GM18870 (cell line): ENCODE results near the gene TLR7.
A peak's percentile ranks its signal among the peaks of the same experiment; 100 is the strongest.

Experiments used
- ATAC-seq: cut with Tn5 transposase; IDR thresholded peaks from one replicate; pipeline ENCODE4 v1.9.1; 2021; ENCODE audit warnings: moderate library complexity; ENCODE audit not compliant: unreplicated experiment

The TLR7 gene

DNA sequence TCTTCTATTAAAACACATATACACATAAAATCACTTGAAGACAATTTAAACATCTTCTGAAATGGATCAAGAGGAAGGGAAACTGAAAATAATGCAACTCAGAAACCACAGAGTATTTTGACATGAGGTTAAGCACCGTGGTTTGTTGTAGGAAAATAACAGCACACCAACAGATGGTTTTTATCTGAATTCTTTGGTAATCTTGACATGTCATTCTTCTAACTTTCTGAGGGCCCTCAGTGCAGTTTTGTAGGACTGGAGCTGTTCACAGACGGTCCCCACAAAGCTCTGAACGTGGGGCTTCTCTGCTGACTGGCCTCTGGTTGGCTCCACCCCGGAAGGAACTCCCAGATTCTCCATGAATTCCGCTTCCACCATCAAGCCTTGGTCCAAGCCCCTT, 23.6 kb downstream of the TLR7 start:
- ATAC-seq: peak; percentile 73

DNA sequence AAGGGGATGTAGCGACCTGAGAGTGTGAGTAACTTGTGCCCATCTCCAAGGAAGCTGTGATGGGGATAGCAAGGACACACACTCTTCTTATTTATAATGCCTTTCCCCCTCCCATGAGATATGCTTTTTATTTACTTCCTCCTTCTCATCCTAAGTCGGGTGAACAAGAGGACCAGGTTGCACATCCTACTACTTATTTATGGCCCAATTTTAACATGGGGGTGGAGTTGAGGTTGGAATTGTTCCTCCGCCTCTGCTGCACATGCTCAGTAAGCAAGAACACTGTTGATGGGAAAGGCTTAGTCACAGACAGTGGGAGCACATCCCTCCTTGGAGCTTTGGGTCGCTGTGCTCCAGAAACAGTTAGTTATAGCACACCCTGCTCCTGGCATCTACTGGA, 24.3 kb downstream of the TLR7 start:
- no peak for ATAC-seq

DNA sequence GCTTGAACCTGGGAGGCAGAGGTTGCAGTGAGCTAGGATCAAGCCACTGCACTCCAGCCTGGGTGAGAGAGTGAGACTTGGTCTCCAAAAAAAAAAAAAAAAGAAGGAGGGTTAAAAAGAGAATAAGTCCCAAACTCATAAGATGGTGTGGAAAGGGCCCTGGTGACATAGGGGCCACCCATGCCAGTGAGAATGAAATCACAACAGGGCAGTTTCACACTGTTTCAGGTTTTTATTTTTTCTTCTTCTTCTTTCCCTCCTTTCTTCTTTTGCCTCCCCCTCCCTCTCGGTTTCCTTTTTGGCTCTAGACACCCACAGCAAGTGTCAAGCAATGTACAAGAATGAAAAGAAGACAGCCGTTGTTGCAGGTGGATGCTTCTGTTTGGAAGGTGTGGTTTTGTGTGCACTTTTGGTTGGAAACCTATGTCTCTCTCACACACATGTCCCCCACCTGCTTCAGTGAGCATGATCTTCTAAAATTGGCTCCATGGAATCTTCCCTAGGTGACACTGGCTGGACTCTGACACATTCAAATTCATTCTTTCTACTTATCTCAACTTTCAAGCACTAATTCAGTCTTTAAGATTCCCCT, 25.1 kb downstream of the TLR7 start:
- ATAC-seq: peak; percentile 47

DNA sequence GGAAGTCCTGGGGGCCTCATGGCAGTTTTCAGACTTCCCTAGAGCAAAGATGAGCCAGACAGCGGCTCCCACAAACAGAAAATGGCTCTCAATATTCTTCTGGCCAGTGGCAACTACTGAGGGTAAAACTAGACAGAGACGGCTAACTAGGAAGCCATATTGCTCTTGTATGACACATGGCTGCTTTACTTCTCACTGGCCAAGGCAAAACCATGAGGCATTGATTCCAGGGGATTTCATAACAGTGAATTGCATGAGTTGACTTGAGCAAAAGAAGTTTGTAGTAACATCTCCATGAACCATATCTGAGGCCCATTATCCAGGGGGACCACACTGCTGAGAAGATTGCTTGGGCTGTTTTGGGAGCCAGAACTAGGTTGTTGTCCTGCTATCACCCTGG, 25.8 kb downstream of the TLR7 start:
- no peak for ATAC-seq

DNA sequence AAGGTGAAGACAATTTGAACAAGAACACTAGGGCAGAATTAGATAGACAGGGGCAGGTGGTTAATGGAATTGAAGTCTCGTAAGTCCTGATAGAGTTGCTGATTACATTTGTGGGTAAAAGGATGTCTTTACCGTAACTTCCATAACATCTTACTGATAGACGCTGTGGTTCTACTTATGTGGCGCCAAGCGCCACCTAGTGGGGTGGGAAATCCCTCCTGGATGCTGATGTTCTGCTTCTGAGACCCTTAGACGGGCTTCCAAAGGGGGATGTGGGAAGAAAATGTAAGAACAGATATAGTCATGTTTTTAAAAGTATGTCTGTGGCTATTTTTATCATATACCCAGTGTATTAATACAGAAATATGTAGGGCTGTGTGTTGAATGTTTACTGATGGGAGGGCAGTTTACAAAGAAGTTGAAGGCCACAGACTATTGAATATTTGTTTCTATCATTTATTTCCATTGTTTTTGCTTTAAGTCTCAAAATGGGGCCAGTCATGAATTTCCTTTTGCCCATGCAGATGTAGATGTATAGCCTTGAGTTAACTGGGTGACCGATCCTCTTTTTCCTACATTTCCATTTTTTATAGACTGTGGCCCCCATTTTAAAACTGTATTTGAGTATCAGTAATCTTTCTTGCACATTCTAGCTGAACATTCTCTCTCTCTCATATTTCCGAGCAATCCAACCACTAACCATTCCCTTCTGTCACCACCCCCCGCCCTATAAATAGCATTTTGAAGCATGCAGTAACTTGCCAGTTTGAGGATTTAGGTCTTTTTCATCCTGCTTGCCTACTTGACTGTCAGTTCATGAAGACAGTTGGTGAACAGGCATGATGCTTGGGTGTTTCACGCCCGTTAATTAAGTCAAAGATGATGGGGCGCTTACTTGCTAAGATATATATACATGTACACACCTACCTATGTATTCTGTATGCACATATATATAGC, 27.5 kb downstream of the TLR7 start:
- ATAC-seq: no peak

DNA sequence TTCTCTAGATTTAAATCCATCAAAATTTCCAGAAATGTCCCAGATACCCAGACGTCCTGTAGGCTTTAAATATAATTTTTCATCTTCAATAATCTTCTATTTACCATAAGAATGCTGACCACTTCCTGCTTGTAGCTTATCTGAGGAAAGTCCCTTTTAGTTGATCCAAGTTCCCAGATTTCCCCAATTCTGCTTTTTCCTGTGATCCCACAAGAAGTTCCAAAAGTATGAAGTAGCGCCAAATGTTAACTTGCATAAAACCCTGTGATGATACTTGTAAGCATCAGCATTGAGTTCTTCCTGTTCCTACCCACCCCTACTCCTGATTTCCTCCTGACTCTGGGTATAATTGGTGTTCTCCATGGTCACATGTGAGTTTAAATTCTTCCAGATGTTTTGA, 29.0 kb downstream of the TLR7 start:
- no peak for ATAC-seq

DNA sequence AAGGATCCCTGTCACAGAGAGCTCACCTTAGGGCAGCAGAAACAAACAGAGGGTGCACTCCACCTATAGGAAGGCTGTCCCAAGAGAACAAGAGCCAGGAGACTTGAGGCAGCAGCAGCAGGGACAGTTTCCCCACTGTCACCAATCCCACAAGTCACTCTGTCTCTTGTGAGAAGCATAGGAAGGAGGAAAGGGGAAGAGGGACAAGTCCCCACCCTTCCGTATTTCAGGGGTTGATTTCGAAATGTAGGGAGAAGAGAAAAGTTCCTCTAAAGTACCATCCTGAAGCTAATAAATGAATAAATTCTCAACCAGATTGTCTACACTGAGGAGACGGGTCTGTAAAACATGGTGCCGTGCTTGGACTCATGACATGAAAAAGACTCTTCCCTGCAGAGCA, 30.1 kb downstream of the TLR7 start:
- ATAC-seq: no peak

DNA sequence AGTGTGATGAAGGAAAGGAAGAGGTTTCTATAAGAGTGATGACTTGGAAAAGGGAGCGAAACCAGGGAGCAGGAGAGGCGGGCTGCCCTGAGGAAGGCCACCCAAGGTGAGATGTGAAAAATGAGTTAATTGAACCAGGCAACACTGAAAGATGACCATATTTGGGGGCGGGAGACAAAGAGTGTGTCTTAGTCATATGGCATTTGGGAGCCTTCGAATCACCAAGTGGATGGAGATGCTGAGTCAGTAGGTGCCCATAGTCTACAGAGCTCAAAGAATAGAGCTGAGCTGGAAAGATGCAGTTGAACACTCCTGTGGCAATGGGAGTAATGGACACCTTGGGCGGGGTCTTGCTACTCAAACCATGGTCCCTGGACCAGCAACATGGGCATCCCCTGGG, 31.2 kb downstream of the TLR7 start:
- ATAC-seq: no peak

DNA sequence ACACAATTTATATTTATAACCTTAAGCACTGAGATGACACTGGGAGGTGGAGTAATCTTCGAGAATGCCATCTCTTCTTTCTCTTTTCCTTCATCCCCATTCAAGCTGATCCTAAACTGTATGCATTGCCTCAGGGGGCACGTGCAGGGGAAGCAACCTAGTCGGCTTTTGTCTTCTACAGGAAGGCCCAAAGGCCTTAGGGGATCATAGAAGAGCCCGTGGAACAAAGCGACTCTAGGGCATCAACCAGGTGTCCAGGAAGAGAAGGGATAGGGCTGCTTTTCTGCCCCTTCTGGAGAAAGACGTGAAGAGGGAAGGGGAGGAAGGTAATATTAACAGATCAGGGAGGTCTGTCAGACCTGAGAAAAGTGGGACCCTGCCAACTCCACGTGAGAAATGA, 32.6 kb downstream of the TLR7 start:
- no peak for ATAC-seq

DNA sequence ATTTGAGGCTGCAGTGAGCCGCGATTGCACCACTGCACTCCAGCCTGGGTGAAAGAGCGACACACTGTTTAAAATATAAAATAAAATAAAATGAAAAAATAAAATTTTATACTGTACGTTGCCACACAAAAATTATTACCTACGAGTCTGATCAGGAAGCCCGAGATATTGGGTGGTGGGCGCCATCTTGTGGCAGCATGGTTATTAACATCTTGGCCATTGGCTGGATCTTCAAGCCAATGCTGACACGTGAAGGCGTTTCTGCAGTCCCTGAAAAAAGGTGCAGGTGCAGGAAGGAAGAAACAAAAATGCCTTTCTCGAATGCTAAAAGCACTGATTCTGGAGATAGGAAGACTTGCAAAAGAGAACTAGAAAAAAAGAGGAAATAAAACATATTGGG, 34.6 kb downstream of the TLR7 start:
- ATAC-seq: no peak

DNA sequence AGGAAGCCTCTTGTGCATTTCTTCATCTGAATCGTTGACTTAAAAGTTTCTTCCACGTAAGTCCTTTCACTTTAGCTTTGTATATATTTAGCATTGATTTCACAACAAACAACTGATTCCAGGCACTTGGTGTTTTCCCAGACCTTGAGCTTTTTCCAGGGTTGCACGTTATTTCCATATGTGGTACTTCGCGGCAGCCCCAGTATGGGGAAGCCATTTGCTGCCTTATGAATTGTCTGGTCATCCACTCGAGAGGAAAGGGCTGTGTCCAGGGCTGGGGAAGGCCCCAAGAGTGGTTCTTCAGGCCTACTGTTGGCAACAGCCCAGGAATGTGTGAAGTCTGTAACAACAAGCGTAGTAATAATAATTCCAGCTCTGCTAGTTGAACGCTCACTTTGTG, 36.8 kb downstream of the TLR7 start:
- no peak for ATAC-seq

DNA sequence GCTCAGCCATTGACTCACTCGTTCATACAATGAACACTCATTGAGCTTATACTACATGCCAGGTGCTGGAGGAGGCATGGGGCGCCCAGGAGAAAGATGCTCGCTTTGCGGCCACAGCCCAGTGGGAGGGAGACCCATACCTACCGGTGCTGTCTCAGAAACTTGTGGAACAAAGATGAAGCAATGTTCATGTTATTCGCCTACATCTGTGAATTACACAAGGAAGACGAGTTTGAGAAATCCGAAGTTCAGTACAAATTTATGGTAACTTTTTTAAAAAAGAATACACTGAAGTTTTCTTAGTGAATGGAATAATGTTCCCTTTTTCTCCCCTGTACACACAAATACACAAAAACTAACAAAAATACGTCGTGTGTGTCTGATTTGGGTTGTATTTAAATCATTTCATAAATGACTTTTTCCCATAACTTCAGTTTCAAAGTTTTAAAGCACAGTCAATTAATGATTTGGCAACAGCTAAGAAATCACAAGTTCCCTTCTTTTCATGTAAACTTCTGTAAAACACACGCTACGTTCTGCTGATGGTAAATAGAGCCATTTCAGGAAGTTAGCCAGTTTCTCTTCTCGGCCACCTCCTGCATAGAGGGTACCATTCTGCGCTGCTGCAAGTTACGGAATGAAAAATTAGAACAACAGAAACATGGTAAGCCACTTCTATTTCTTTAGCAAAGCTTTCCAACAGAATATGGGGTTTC, 39.3 kb downstream of the TLR7 start, which contains the start of gene TLR8:
TLR8 (plus strand) TSS at position 575 of the 716 bp plus-strand sequence; CDS start at position 662, 87 bp downstream.
- ATAC-seq: no peak

DNA sequence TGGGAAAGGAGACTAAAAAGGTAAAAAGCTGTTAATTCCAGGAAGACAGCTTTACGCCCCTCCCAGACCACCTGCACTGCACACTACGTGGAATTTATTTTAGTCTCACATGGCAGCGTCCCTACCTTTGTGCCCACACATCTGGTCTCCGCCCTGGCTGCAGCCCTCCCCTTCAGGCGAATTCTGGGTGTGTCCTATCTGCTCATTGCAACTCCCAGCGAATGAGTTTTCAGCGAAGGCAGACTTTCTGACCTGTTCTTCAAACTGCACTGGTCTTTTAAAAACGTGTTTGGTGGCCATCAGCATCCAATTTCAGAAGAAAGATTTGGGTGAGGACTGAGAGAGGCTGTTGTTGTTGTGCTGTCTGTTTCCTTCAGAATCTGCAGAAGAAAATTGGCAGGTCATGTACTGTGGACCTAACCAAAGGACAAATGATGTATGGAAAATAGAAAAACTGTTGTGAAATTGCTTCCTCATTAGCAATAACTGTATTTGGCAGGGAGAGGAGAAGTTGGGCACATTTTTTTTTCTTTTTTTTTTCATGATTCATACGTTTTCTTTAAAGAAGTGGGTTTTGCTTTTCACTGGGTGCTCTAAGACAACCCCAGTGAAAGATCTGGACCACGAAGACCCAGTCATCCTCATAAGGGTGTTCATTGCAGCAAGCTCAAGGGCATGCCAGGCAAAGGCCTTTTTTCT, 43.7 kb downstream of the TLR7 start:
- ATAC-seq: no peak

DNA sequence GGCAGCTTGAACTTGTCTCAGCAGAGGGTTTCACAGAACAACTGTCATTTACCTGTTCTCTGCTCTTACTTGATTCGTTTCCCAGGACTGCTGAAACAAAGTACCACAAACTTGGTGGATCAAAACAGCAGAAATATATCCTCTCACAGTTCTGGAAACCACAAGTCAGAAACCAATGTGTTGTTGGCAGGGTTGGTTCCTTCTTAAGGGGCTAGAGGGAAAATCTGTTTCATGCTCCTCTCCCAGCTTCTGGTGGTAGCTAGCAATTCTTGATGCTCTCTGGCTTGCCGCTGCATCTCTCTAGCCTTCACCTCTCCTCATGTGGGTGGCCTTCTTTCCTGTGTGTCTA, 44.2 kb downstream of the TLR7 start:
- no peak for ATAC-seq

DNA sequence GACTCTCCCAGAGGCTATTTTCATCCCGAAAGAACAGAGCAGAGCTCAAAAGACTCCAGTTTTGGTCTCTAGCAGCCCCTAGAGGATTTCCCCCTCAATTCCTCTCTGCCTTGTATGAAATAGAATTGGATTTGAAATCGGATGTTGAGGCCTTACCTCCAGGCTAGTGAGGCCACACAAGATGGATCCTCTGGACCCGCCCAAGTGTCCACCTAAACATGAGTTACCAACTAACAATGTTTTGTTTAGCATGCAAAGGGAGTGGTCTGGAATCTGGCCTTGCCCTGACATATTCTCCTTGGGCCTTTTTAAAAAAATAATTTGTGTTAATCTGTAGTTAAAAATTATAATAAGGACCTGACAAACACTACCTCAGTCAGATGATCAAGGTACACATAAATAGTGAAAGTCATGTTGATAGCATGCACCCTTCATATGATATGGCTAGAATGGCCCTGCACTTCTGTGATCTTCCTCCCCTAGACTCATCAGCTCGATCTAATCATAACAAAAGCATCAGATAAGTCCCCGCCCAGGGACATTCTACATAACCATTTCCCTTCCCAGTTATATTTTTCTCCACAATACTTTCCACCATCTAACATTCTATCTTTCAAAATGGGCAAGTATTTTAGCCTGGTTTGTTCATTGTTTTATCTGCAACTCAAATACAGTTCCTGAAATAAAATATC, 46.1 kb downstream of the TLR7 start:
- ATAC-seq: no peak

DNA sequence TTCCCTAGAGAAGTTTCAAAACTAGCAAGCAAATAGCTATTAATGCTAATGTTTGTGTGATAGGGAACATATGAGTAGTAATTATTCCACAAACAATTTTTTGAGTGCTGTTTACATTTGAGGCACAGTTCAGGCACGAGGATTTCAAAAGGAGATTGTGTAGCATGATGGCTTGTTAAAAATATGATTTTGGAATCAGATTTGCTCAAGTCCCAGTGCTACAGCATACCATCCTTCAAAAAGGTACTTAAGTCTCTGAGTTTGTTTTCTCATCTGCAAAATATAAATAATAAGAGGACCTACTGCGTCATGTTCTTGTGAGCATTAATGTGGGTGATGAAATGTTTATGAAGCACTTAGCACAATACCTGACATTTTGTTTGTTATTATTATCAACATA, 50.9 kb downstream of the TLR7 start:
- ATAC-seq: no peak

DNA sequence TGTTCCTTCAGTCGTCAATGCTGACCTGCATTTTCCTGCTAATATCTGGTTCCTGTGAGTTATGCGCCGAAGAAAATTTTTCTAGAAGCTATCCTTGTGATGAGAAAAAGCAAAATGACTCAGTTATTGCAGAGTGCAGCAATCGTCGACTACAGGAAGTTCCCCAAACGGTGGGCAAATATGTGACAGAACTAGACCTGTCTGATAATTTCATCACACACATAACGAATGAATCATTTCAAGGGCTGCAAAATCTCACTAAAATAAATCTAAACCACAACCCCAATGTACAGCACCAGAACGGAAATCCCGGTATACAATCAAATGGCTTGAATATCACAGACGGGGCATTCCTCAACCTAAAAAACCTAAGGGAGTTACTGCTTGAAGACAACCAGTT, 52.2 kb downstream of the TLR7 start:
- ATAC-seq: no peak

DNA sequence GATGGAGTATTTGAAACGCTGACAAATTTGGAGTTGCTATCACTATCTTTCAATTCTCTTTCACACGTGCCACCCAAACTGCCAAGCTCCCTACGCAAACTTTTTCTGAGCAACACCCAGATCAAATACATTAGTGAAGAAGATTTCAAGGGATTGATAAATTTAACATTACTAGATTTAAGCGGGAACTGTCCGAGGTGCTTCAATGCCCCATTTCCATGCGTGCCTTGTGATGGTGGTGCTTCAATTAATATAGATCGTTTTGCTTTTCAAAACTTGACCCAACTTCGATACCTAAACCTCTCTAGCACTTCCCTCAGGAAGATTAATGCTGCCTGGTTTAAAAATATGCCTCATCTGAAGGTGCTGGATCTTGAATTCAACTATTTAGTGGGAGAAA, 52.7 kb downstream of the TLR7 start:
- ATAC-seq: no peak

DNA sequence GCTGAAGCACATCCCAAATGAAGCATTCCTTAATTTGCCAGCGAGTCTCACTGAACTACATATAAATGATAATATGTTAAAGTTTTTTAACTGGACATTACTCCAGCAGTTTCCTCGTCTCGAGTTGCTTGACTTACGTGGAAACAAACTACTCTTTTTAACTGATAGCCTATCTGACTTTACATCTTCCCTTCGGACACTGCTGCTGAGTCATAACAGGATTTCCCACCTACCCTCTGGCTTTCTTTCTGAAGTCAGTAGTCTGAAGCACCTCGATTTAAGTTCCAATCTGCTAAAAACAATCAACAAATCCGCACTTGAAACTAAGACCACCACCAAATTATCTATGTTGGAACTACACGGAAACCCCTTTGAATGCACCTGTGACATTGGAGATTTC, 54.1 kb downstream of the TLR7 start:
- ATAC-seq: no peak

DNA sequence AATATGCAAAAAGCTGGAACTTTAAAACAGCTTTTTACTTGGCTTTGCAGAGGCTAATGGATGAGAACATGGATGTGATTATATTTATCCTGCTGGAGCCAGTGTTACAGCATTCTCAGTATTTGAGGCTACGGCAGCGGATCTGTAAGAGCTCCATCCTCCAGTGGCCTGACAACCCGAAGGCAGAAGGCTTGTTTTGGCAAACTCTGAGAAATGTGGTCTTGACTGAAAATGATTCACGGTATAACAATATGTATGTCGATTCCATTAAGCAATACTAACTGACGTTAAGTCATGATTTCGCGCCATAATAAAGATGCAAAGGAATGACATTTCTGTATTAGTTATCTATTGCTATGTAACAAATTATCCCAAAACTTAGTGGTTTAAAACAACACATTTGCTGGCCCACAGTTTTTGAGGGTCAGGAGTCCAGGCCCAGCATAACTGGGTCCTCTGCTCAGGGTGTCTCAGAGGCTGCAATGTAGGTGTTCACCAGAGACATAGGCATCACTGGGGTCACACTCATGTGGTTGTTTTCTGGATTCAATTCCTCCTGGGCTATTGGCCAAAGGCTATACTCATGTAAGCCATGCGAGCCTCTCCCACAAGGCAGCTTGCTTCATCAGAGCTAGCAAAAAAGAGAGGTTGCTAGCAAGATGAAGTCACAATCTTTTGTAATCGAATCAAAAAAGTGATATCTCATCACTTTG, 55.2 kb downstream of the TLR7 start:
- ATAC-seq: no peak
